Dedifferentiated amniotic fluid mesenchymal stem cell (primary cell): Measurements from ENCODE around the gene THSD4.
A peak's percentile ranks its signal among the peaks of the same experiment; 100 is the strongest.
"Not testable (repeated sequence)": the region's sequence is repeated elsewhere in the genome, so short reads cannot be mapped to it uniquely, and the experiment has no call there.

Source experiments
- DNase-seq: peaks from one replicate; pipeline ENCODE4 v3.0.0-alpha.2; 2016; ENCODE audit errors: extremely low spot score

THSD4 gene

DNA sequence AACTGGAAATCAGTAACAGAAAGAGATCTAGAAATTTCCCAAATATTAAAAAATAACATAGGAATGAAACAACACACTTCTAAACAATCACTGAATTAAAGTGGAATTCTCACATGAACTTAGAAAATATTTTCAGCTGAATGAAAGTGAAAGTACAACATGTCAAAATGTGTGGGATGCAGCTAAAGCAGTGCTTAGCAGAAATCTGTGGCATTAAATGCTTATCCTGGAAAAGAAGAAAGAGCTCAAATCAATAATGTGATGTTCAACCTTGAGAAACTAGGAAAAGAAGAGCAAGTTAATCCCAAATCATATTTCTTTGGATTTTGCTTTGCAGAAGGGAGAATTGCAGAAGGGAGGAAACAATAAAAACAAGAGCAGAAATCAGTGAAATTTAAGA is 596.9 kb downstream of the THSD4 start:
- DNase-seq = no peak

GRCh38 chr15:71713191-71713809 is 598.0 kb downstream of the THSD4 start:
- no peak for DNase-seq

- no peak for DNase-seq
These were observed 600.6 kb downstream of the THSD4 start for GRCh38 chr15:71715914-71716313.

- peak; percentile 43 for DNase-seq
These were observed 601.7 kb downstream of the THSD4 start for GRCh38 chr15:71716990-71717389.

DNA sequence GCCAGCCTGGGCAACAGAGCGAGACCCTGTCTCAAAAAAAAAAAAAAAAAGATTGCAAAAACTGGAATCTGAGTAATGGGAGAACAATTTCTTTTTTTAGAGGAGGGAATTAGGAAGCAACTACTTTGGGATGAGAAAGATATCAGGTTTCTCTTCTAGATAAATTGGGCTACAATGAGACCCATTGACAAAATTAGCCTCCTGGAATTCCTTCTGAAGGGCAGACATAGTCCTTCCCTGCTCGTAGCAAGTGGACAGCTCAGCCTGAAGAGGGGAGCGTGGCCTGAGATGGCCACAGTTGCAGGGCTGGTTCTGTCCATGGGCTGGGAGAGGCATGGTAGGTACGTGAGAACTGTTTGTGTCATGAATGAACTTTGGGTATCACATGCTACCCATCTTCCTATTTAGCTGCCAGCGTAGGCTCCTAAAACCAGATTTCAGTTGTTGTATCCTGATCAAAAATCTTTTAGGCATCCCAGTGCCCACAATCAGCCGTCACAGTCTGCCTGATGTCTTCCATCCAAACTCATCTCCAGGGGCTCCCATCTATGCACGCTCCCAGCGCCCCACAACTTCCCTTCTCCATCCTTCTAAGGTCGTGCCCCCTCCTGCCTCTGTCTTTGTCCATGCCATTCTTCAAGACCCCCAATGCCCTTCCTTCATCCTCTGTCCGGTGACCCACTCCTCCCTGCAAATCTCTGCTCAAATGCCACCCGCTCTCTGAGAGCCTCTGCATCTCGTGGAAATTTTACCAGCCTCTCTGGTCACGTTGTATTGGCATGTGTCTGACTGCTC is 603.0 kb downstream of the THSD4 start:
- DNase-seq = no peak

GRCh38 chr15:71723344-71723743 is 608.1 kb downstream of the THSD4 start:
- DNase-seq = no peak

DNA sequence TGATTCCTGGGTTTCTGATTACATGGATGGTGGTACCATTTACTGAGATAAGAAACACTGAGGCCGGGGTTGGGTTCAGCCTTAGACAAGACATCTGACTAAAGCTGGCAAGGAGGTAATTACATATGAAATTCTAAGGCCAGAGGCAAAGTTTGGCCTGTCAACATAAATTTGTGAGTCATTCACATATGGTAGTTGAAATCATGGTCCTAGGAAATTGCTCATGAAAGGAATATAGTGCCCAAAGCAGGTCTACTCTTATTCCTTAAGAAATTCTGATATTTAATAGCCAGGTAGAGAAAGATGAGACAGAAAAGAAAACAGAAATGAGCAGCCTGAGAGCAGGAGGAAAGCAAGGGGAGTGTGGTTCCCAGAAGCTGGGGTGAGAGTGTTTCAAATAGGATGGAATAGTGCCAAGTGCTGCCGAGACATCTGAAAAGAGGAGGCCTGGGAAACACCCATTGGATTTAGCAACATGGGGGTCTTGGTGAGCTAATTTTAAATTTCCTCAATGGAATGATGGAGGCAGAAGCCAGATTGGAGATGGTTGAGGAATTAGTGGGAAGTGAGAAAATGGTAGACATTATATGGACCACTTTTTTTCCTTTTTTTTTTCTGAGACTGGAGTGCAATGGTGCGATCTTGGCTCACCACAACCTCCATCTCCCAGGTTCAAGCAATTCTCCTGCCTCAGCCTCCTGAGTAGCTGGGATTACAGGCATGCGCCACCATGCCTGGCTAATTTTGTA is 610.1 kb downstream of the THSD4 start:
- not testable (repeated sequence) for DNase-seq

- DNase-seq = no peak
These were observed 613.6 kb downstream of the THSD4 start for GRCh38 chr15:71728881-71729280.

DNA sequence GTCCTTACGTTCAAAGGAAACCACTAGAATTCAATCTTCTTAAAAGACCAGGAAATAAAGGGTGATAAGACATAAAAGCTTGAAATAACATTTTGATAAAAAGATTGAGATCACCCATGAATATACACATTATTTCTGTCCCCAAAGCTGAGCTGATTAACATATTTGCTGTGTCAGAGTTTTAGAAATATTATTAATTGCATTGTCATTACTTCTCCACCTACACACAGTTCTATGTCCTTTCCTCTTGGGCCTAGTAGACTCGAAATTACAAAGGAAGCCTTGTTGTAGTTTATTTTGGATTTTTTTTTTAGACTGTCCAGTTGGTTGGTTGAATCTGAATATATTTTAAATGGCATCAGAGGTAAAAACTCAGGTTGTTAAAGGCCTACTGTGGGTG is 614.0 kb downstream of the THSD4 start:
- no peak for DNase-seq

DNA sequence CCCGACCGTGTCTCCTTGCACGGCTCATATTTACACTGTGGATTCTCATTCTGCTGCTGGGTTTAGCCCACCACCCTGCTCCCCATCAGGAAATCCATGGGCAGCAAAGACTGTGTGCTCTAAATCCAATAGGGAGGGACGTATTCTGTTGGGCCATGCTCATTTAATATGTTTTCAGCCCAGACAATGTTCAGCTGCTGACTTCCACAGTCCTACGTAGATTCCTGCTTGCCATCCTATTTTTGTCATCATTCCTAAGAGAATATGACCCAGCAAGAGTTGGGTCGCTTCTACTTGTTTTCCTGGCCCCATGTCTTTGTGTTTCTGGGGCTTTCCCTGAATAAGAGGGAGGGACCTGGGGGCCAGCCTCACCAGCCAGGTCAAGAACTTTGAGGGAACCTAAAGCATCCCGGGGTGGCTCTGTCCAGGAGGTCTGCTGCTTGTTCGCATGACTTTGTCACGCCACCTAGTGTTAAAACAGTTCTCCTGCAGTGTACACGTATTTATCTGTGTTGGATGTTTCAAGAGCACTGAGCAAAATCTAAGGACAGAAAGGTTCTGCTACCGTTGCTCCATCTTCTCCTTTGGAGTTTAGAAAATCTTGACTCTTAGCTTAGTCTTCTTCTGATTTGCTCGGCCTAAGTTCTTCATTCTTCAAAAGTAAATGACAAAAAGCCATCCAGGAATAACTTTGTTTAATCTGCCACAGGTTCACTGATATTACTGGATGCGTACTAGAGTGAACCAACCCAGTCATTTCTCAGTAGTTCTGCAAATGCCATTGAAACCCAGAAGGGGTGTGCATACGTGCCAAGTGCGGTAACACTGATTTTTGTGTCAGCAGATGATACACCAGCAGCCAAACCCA is 615.2 kb downstream of the THSD4 start:
- peak; percentile 65 for DNase-seq

- no peak for DNase-seq
These were observed 617.4 kb downstream of the THSD4 start for GRCh38 chr15:71732636-71733035.

DNA sequence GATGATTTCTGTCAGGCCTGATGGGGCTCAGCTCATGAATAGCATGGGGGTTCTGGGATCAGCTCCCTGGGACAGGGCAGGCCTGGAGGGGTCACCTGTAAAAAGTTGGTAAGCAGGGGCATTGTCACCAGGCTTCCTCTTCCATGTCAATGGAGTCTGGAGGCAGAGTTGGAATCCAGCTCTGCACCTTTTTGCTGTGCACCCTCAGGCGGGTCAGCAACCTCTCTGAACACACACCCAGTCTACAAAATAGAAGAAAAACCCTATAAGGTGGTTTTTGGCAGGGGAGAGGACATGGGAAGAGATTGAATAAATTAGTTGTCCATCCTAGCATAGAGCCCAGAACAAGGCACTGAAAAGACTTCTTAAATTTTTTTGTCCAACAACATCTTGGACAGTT is 617.9 kb downstream of the THSD4 start:
- no peak for DNase-seq

GRCh38 chr15:71734709-71735384 is 619.6 kb downstream of the THSD4 start:
- no peak for DNase-seq

DNA sequence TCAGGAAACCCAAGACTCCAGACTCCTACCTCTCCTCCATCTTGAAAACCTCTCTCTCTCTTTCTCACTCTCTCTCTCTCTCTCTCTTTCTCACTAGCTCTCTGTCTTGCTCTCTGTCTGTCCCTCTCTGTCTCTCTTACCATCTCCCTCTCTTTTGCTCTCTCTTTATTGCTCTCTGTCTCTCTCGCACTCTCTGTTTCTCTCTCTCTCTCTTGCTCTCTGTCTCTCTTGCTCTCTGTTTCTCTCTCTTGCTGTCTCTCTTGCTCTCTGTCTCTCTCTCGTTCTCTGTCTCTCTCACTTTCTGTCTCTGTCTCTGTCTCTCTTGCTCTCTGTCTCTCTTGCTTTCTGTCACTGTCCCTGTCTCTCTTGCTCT is 620.1 kb downstream of the THSD4 start:
- DNase-seq = no peak

GRCh38 chr15:71736286-71736947 is 621.1 kb downstream of the THSD4 start:
- no peak for DNase-seq

GRCh38 chr15:71737761-71738160 is 622.5 kb downstream of the THSD4 start:
- DNase-seq = no peak

GRCh38 chr15:71739355-71739754 is 624.1 kb downstream of the THSD4 start:
- no peak for DNase-seq

- no peak for DNase-seq
These were observed 627.7 kb downstream of the THSD4 start for GRCh38 chr15:71742964-71743363.

DNA sequence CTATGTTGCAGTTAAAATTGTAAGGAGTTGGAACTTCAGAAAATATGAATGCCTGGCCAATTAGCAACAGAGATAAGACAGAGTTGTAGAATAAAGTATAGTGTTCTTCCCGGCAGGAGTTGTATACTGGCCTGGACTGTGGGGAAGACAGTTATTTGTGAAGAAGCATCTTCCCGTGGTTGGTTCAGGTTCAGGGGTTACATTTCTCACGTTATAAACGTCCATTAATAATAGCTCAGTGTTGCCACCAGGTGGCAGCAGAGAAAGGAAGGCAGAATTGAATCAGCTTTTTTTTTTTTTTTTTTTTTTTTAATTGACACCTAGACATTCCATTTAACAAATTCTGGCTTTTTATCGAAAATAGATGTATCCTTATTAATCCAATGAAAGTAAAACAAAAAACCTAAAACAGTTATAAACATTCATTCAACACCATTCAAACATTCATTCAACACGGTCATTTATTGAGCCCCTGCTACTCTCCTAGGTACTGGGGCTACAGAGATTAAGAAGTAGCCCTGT is 628.7 kb downstream of the THSD4 start:
- peak; percentile 44 for DNase-seq

GRCh38 chr15:71746719-71747118 is 631.4 kb downstream of the THSD4 start:
- DNase-seq = no peak
